ENCODE measurements around the gene HIP1.
"Not testable (repeated sequence)": the region's sequence is repeated elsewhere in the genome, so short reads cannot be mapped to it uniquely, and the experiment has no call there.

Gene HIP1

DNA sequence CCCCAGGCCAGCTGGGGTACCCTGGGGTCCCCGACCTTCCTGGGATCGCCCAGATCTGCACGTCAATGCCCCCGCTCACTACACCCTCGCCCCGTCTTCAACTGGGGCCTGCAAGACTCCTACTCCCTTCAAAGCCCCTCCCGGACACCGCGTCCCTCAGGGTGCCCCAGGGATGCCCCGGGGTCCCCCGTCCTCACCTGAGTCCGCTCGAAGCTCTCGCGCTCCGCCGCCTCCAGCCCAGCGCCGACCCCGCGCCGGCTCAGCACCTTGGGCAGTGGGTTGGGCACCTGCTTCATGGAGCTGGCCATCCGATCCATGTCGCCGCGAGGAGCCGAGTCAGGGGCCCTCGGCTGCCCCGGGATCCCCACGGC, at the start of gene HIP1:
TSS of gene HIP1 (minus strand) at position 338 of the 371 bp plus-strand sequence. CDS start at position 317, 21 bp downstream.
- no peak for DNase-seq (ENCODE audit: low read depth in 2 of 2)

GRCh38 chr7:75788154-75788847, 49.6 kb upstream of the HIP1 start:
- DNase-seq (ENCODE audit: low read depth in 2 of 2) = not testable (repeated sequence)

DNA sequence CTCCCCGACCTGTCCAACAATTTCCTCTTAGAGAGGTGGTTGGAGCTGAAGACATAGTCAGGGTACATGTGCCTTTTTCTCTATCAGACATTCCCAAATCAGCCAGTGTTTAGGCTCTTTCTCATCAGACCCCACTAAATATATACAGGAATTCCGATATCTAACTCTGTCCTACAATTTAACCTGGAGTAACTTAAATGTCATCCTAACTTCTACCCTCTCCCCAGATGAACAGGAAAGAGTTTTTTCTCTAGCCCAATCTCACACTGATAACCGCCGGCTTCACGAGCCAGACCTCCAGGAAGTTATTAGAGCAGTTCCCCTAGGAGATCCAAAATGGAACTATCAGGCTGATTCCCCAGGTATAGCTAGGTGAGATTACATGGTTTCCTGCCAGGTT, 44.3 kb upstream of the HIP1 start:
- not testable (repeated sequence) for DNase-seq (ENCODE audit: low read depth in 2 of 2)

- DNase-seq (ENCODE audit: low read depth in 2 of 2) = not testable (repeated sequence)
Observed at GRCh38 chr7:75780647-75781273, 42.0 kb upstream of the HIP1 start.

GRCh38 chr7:75779516-75779915, 40.8 kb upstream of the HIP1 start:
- not testable (repeated sequence) for DNase-seq (ENCODE audit: low read depth in 2 of 2)

DNA sequence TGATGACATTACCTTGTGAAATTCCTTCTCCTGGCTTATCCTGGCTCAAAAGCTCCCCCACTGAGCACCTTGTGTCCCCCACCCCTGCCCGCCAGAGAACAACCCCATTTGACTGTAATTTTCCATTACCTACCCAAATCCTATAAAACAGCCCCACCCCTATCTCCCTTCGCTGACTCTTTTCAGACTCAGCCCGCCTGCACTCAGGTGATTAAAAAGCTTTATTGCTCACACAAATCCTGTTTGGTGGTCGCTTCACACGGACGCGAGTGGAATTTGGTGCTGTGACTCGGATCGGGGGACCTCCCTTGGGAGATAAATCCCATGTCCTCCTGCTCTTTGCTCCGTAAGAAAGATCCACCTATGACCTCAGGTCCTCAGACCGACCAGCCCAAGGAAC, 40.3 kb upstream of the HIP1 start:
- not testable (repeated sequence) for DNase-seq (ENCODE audit: low read depth in 2 of 2)

- DNase-seq (ENCODE audit: low read depth in 2 of 2) = peak; percentile 38 to 52
Observed at GRCh38 chr7:75776295-75776971, 37.7 kb upstream of the HIP1 start.

DNA sequence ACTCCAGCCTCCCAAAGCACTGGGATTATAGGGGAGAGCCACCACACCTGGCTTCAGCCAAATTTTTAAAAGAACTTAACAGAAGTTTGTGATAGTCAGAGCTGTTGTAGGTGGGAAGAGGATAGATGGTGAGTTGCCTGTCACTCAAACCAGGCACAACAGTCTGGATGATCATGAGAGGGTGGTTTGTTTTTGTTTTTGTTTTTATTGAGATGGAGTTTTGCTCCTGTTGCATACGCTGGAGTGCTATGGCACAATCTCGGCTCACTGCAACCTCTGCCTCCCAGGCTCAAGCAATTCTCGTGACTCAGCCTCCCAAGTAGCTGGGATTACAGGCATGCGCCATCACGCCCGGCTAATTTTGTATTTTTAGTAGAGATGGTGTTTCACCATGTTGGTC, 35.2 kb upstream of the HIP1 start:
- DNase-seq (ENCODE audit: low read depth in 2 of 2) = not testable (repeated sequence)

DNA sequence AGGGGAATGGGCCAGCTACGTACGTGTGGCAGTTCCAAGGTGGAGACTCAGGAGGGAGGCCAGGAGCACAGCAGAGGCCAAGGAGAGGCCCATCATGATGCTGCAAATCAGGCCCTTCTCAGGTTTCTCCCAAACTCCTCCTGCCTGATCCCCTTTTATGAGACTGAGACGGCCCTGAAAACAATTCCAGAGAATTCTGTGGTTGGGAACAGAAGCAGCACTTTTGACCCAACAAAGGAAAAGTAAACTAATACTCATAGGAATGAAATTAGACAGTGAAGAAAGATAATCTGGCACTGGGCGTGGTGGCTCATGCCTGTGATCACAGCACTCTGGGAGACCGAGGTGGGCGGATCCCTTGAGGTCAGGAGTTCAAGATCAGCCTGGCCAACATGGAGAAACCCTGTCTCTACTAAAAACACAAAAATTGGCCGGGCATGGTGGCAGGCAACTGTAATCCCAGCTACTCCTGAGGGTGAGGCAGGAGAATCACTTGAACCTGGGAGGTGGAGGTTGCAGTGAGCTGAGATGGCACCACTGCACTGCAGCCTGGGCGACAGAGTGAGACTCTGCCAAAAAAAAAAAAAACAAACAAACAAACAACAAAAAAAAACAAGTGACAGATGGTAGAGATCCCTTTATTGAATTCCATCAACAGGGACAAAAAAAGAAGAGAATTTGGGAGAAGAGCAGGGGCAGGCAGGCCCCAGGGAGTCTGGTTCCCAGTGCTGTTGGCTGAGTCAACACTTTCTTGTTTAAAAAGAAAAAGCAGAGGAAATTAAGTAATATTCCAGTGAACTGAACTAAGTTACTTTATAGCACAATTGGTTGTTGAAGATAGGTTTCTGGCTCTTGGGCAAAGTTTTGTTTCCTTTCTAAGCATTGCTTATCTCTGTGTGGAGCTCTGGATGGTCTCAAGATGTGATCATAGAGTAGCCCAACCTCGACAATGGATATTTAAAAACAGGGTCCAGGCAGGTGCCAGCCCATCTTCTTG, 33.6 kb upstream of the HIP1 start, which contains the start of gene CCL26:
TSS of gene CCL26 (minus strand) at position 131 of the 997 bp plus-strand sequence. CDS start at position 96, 35 bp downstream.
- no peak for DNase-seq (ENCODE audit: low read depth in 2 of 2)

DNA sequence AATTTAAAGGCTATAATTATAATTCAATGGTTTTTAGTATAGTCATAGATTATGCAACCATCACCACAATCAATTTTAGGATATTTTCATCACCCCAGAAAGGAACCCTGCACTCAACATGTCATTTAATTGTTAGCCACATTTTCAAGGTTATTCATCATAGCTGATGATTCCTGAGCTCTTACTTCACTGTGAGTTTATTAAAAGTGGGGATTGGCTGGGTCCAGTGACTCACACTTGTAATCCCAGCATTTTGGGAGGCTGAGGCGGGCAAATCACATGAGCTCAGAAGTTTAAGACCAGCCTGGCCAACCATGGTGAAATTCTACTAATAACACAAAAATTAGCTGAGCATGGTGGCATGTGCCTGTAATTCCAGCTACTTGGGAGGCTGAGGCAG, 32.5 kb upstream of the HIP1 start:
- no peak for DNase-seq (ENCODE audit: low read depth in 2 of 2)

DNA sequence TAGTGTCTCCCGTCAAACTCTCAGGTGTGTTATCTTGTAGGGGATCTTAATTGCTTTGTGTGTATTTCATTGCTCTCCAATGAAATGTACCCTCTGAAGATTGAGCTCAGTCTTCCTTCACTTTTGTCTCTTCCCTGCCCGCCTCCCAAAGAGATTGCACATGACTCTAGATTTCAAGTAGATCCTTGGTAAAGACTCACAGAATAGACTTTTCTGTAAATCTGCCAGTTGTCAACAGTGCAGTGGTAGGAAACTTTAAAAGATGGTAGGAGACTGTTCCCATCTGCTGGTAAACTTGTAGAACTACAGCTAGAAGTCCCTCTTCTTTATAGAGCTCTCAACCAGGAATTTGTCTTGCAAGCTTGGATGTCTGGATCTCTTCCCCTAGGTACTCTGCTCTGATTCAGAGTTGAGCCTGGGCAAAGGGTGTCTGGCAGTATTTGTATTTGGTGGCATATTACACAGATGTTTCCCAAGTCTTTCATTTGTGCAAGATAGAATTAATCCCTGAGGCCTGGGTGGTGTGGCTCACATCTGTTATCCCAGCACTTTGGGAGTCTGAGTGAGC, 23.7 kb upstream of the HIP1 start:
- no peak for DNase-seq (ENCODE audit: low read depth in 2 of 2)

DNA sequence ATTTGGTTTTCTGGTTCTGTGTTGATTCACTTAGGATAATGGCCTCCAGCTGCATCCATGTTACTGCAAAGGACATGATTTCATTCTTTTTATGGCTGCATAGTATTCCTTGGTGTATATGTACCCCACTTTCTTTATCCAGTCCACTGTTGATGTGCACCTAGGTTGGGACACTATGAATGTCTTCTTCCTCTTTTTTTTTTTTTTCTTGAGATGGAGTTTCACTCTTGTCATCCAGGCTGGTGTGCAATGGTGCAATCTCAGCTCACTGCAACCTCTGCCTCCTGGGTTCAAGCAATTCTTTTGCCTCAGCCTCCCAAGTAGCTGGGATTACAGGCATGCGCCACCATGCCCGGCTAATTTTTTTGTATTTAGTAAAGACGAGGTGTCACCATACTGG, 23.1 kb upstream of the HIP1 start:
- not testable (repeated sequence) for DNase-seq (ENCODE audit: low read depth in 2 of 2)

GRCh38 chr7:75758491-75758890, 19.8 kb upstream of the HIP1 start:
- DNase-seq (ENCODE audit: low read depth in 2 of 2) = no peak

- no peak for DNase-seq (ENCODE audit: low read depth in 2 of 2)
Observed at GRCh38 chr7:75757860-75758259, 19.1 kb upstream of the HIP1 start.

- no peak for DNase-seq (ENCODE audit: low read depth in 2 of 2)
Observed at GRCh38 chr7:75756991-75757676, 18.4 kb upstream of the HIP1 start.

DNA sequence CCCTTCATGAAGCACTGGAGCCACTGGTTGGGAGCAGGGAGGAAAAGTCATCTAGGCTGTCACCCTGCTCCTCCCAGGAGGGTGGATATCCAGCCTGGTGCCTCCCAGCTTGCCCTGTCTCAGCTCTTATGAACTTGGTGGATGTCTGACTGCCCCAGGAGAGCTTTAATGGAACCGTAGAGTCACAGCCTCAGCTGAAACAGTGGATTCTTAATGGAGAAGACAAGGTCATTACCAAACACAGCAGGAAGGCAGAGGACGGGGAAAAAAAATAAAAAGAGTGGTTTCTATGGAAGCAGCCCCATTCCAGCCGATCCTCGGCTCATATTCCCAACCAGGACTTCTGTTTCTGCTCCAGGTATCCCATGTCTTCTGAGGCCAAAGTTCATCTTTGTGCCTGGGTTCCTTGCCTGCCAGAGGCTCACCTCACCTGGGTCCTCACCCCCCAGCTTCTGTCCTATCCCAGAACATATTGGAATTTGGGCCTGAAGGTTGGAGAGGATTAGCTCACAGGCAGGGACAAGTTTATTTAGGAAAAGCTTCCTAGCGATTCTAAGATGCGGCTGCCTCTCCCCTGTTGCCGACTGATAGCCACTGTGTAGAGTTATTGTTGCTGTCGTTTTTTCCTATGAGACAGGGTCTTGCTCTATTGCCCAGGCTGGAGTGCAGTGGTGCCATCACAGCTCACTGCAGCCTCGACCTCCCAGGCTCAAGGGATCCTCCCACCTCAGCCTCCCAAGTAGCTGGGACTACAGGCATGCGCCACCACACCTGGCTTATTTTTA, 17.7 kb upstream of the HIP1 start:
- DNase-seq (ENCODE audit: low read depth in 2 of 2) = no peak

DNA sequence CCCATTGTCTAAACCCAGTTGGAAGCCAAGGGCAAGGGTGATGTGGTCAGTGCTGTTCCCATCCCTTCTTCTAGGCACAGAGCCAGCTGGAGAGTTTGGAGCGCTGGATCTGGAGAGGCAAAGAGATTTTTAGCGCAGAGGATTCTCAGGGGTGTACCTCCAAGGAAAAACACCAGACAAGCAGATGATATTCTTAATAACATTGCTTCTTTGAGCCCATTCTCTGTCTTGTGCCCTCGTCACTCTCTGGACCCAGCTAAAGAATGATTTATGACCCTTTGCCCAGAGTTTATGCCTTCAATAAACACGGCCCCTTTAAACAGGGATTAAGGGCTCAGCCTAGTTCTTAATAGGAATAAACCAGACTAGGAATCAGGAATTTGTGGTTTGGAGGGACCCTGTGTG, 4.7 kb upstream of the HIP1 start:
- no peak for DNase-seq (ENCODE audit: low read depth in 2 of 2)

GRCh38 chr7:75740846-75741497, 2.2 kb upstream of the HIP1 start:
- DNase-seq (ENCODE audit: low read depth in 2 of 2) = no peak
